Gastrocnemius medialis (tissue), 4 donors: Measurements from ENCODE around the gene TRPV6.

ENCODE experiments used
- POLR2A ChIP-seq, 2 donors: fragments of 450-650 bp; IDR thresholded peaks; one replicate each; pipeline ENCODE4 v1.6.1; 2017; ENCODE audit warnings: antibody characterized with exemption in 2 of 2, mild to moderate bottlenecking in 2 of 2, moderate library complexity in 2 of 2
- TF ChIP-seq, protein P1 (sequence below), 5 experiments: fragments of 450-650 bp in 3 of 5; fragments of 200-600 bp in 2 of 5; sonication (generic) in 2 of 5; IDR thresholded peaks in 4 of 5; conservative IDR thresholded peaks in 1 of 5; 1 replicate in 4 of 5; 2 replicates in 1 of 5; pipeline ENCODE4 v1.5.1; 2016 to 2019; ENCODE audit warnings: antibody characterized with exemption in 5 of 5, mild to moderate bottlenecking in 3 of 5, moderate library complexity in 3 of 5

- TF ChIP-seq, protein P1, sequence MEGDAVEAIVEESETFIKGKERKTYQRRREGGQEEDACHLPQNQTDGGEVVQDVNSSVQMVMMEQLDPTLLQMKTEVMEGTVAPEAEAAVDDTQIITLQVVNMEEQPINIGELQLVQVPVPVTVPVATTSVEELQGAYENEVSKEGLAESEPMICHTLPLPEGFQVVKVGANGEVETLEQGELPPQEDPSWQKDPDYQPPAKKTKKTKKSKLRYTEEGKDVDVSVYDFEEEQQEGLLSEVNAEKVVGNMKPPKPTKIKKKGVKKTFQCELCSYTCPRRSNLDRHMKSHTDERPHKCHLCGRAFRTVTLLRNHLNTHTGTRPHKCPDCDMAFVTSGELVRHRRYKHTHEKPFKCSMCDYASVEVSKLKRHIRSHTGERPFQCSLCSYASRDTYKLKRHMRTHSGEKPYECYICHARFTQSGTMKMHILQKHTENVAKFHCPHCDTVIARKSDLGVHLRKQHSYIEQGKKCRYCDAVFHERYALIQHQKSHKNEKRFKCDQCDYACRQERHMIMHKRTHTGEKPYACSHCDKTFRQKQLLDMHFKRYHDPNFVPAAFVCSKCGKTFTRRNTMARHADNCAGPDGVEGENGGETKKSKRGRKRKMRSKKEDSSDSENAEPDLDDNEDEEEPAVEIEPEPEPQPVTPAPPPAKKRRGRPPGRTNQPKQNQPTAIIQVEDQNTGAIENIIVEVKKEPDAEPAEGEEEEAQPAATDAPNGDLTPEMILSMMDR (IDR thresholded peaks at IDR 0.05 in 4 of 5, conservative IDR thresholded peaks at IDR 0.05 in 1 of 5) = no peak
- no peak for TF ChIP-seq POLR2A (IDR thresholded peaks at IDR 0.05)
These were observed 4.3 kb upstream of the TRPV6 start for GRCh38 chr7:142889816-142890215.
